Inflammatory macrophage (primary cell): ENCODE measurements around the gene PIK3R4.

Experiments used
- DNase-seq, 2 donors: peaks; one replicate each; pipeline ENCODE4 v3.0.0-alpha.2; 2020 to 2022

PIK3R4 gene

GRCh38 chr3:130635978-130636377, 110.7 kb downstream of the PIK3R4 start:
- no peak for DNase-seq

GRCh38 chr3:130635285-130635684, 111.3 kb downstream of the PIK3R4 start:
- no peak for DNase-seq
